ENCODE measurements around the gene NHS. TPM values are rescaled to one million over a fixed set of nuclear protein-coding genes. Genes with fewer than 3 reads are reported as not detected.
A peak's percentile ranks its signal among the peaks of the same experiment; 100 is the strongest.

The NHS gene
- polyA plus RNA-seq, 1 donor (not counting 4 experiments of a cell fraction or from before 2014, with no cell fraction given): 5.4 TPM

- FAIRE-seq (peak; percentile 59), DNase-seq (ENCODE audit: low read depth, low spot score) (peak; percentile 35)
- dilution Hi-C loops (cut with MboI; ENCODE audit: extremely low pct_ligation_motif_present, low sequenced_read_pairs): no loop called here
- Histone ChIP-seq H3K27me3 (ENCODE audit: control insufficient read depth, extremely low read depth, insufficient read depth, low read length) (no peaks in the 10 kb centered on the region), H3K4me3 (ENCODE audit: control insufficient read depth in 2 of 3, extremely low read depth in 1 of 3, insufficient read depth in 2 of 3, low read depth in 1 of 3, low read length in 3 of 3) (peak overlapping the region in 2 of 3 experiments; percentile 1 to 35), H3K4me1 (ENCODE audit: control insufficient read depth, extremely low read depth, insufficient read depth, low read length) (peaks cover 46% of the 10 kb centered on the region), H3K27ac (ENCODE audit: control insufficient read depth, insufficient read depth, low read length) (peak overlapping the region; percentile 59), H3K9me1 (ENCODE audit: control insufficient read depth, extremely low read depth, insufficient read depth, low read length) (no peaks in the 10 kb centered on the region), H3K9ac (ENCODE audit: control insufficient read depth, extremely low read depth, insufficient read depth, low read length) (no peak overlapping the region), H3K4me2 (ENCODE audit: control insufficient read depth, extremely low read depth, insufficient read depth, low read depth, low read length) (peak overlapping the region; percentile 54), H3K79me2 (ENCODE audit: control insufficient read depth, insufficient read depth, low read length) (peaks cover 2% of the 10 kb centered on the region), H4K20me1 (ENCODE audit: control insufficient read depth, extremely low read depth, insufficient read depth, low read length) (no peaks in the 10 kb centered on the region), H2AFZ (ENCODE audit: control insufficient read depth, low read length) (no peak overlapping the region), H3K36me3 (ENCODE audit: control insufficient read depth in 2 of 2, extremely low read depth in 1 of 2, insufficient read depth in 2 of 2, low read length in 2 of 2) (no peaks in the 10 kb centered on the region), H3K9me3 (ENCODE audit: control insufficient read depth, low read depth, low read length) (no peaks in the 10 kb centered on the region)
- TF ChIP-seq EZH2 (IDR thresholded peaks at IDR 0.05; ENCODE audit: low read length) (no peak), CTCF (optimal IDR thresholded peaks at IDR 0.05 in 1 of 3, IDR thresholded peaks at IDR 0.05 in 1 of 3, conservative IDR thresholded peaks at IDR 0.05 in 1 of 3; ENCODE audit: extremely low read depth in 1 of 3, insufficient read depth in 2 of 3, low read length in 3 of 3) (no peak)
Observed at GRCh38 chrX:17595456-17596035, 220.5 kb downstream of the NHS start.

GRCh38 chrX:17596061-17596460 is 221.1 kb downstream of the NHS start:
- TF ChIP-seq EZH2 (IDR thresholded peaks at IDR 0.05; ENCODE audit: low read length): no peak
- no peak for TF ChIP-seq CTCF (optimal IDR thresholded peaks at IDR 0.05 in 1 of 3, IDR thresholded peaks at IDR 0.05 in 1 of 3, conservative IDR thresholded peaks at IDR 0.05 in 1 of 3; ENCODE audit: extremely low read depth in 1 of 3, insufficient read depth in 2 of 3, low read length in 3 of 3)
- Histone ChIP-seq H3K9ac (ENCODE audit: control insufficient read depth, extremely low read depth, insufficient read depth, low read length) (no peak overlapping the region), H3K9me1 (ENCODE audit: control insufficient read depth, extremely low read depth, insufficient read depth, low read length) (no peaks in the 10 kb centered on the region), H3K9me3 (ENCODE audit: control insufficient read depth, low read depth, low read length) (no peaks in the 10 kb centered on the region), H3K4me2 (ENCODE audit: control insufficient read depth, extremely low read depth, insufficient read depth, low read depth, low read length) (peak overlapping the region; percentile 54), H2AFZ (ENCODE audit: control insufficient read depth, low read length) (no peak overlapping the region), H3K79me2 (ENCODE audit: control insufficient read depth, insufficient read depth, low read length) (peaks cover 2% of the 10 kb centered on the region), H3K27me3 (ENCODE audit: control insufficient read depth, extremely low read depth, insufficient read depth, low read length) (no peaks in the 10 kb centered on the region), H4K20me1 (ENCODE audit: control insufficient read depth, extremely low read depth, insufficient read depth, low read length) (no peaks in the 10 kb centered on the region), H3K4me1 (ENCODE audit: control insufficient read depth, extremely low read depth, insufficient read depth, low read length) (peaks cover 43% of the 10 kb centered on the region), H3K4me3 (ENCODE audit: control insufficient read depth in 2 of 3, extremely low read depth in 1 of 3, insufficient read depth in 2 of 3, low read depth in 1 of 3, low read length in 3 of 3) (peak overlapping the region in 2 of 3 experiments; percentile 1 to 35), H3K27ac (ENCODE audit: control insufficient read depth, insufficient read depth, low read length) (peak overlapping the region; percentile 59), H3K36me3 (ENCODE audit: control insufficient read depth in 2 of 2, extremely low read depth in 1 of 2, insufficient read depth in 2 of 2, low read length in 2 of 2) (no peaks in the 10 kb centered on the region)
- dilution Hi-C loops (cut with MboI; ENCODE audit: extremely low pct_ligation_motif_present, low sequenced_read_pairs): no loop called here
- DNase-seq (ENCODE audit: low read depth, low spot score) (peak; percentile 42), FAIRE-seq (peak; percentile 87)
